HTR-8/SVneo (cell line): Measurements from ENCODE around the gene THTPA.

ENCODE experiments used
- DNase-seq: peaks from one replicate; pipeline ENCODE4 v3.0.0; 2011; ENCODE audit warnings: low spot score, mixed read lengths; ENCODE audit not compliant: insufficient read length
- FAIRE-seq: peaks from 2 replicates; lab custom pipeline; 2011; peaks lifted over from hg19 to GRCh38; lab: Jason Lieb, UNC

The THTPA gene, protein sequence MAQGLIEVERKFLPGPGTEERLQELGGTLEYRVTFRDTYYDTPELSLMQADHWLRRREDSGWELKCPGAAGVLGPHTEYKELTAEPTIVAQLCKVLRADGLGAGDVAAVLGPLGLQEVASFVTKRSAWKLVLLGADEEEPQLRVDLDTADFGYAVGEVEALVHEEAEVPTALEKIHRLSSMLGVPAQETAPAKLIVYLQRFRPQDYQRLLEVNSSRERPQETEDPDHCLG

DNA sequence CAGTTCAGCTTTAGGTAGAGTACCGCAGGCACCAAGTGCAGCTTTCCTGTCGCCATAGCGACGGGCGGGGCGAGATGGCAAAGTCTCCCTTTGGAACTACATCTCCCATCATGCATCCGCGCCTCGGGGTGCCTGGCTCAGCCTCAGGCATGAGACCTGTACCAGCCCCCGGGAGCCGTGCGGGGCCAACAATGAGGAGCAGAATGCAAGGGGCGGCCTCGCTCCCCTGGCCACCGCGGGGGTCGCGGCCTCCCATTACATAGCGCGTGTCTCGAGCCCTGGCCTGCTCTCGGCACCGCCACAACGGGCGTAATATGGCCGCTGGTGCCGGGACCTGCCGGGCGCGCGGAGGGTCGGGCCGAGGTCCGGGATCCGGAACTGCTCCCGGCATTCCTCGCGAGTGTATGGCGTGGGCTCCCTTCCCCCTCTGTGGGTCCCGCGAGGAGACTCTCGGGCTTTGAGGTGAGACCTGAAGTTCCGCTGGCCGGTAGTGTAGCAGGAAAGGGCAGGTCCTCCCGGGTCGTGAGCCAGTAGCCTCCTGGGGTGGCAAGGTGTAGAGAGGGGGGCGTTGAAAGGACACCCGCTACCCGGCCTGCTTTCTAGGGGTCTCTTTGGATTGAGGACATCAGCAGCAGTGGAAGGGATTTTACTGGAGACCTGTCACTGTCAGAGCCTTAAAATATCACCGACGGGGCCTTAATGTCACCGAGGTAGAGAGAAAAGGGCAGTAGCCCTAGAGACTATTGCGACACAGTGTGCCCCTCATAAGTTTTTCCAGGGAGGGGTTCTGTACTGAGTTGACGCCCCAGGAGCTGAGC lies at the start of gene THTPA:
TSS of gene THTPA (plus strand) at position 390 of the 818 bp plus-strand sequence. CDS start 487 bp downstream, outside the sequence.
- FAIRE-seq (no peak), DNase-seq (peak; percentile 82)

DNA sequence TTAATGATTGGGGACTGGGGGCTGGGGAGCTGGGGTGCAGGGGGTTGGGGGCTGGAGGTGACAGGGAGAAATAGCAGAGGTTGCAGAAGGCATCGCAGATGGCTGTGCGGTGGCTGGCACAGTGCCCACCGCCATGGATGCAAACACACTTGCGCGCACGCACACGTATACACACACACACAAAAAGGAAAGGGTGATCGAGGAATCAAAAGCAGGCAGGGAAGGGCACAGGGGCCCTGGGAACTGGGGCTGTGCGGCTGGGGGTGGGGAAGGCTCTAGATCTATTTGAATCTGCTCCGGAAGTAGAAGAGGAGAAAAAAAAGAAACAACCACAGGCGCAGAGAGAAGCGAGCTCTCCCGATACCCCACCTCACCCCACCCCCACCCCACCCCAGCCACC lies 43.9 kb upstream of the THTPA start:
- DNase-seq, result no peak

DNA sequence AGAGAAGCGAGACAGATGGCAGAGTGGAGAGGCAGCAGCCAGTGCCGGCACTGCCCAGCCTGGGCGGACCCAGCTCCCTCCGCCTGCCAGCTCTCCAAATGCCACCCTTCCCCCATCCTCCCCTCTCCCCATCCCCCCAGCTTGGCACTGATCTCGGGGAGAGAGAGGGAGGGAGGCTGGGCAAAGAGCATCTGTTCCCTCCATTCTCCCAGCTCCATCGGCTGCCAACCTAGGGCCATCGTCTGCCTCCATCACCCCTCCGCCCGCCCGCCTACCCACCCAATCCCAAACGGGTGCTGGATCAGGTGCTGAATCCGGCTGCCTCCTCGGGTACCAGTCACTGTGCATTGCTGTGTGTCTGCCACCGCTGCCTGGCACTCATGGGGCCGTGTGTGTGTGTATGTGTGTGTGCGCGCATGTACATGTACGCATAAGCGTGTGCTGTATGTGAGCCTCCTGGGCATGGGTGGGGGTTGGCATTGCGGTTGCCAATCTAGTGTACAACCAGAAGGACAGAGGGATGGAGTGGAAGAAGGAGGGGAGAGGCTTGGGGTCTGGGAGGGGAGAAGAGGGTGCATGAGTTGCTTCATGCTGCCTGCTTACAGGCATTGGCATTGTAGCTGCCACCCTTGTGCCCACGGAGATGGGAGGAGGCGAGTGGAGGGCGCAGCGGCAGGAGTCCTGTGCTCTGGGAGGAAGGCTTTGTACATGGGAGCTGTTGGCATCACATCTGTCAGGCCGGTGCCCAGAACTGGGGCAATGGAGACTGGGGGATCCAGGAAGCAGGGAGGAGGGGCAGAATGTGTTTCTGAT lies 42.9 kb upstream of the THTPA start:
- DNase-seq, result no peak
- FAIRE-seq, result no peak

More for the DNA sequence above, 43.9 kb upstream of the THTPA start:
- FAIRE-seq, result no peak

DNA sequence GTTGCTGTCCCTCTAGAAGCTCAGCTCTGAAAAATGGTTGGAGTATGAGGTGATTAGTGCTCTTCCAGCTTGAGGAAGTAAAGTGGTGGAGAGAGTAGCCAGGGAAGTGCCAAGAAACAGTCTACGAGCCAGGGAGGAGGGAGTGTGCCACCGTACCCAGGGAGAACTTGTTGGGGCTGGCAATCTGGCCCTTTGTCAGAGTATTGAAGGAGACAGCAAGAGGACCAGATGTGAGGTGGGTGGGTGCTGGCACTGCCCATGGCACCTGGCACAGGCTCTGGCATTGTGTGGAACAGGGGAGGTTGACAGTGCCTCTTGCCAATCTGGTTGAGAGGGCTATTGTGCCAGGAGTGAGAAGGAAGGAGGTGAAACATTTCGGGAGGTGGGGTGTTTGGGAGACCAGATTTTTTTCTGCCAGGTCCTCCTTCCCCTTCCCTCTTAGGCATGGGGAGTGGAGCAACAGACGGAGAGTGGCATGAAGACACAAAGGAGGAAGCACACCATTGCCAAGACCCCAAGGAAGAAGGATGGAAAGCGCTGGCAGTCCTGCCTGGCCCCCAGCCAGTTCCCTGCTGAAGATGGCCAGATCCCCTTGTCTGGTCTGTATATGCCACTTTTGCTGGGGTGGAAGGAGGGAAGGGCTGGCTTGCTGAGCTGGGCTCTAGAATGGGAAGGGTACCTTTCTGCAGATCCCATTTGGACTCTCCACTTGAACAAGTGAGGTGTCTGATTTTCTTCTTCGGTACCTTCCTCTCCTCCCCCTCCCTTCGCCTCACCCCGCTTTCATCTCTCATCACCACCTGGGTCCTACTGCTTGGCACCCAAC lies 42.0 kb upstream of the THTPA start:
- no peak for DNase-seq
- FAIRE-seq, result no peak

DNA sequence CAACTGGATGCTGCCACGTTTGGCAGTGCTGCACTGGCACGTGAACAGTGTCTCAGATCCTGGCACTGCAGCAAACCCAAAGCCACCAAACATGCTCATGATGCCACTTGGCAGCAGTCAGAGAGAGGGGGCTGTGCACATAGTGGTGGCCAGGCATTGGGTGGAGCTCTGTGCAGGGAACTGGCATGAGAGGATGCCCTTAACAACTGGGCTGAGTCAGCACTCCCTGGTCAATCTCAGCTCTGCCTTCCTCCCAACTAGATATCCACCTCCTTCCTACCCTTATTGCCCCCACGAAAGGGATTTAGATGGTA lies 41.5 kb upstream of the THTPA start:
- DNase-seq, result no peak
- FAIRE-seq, result no peak

DNA sequence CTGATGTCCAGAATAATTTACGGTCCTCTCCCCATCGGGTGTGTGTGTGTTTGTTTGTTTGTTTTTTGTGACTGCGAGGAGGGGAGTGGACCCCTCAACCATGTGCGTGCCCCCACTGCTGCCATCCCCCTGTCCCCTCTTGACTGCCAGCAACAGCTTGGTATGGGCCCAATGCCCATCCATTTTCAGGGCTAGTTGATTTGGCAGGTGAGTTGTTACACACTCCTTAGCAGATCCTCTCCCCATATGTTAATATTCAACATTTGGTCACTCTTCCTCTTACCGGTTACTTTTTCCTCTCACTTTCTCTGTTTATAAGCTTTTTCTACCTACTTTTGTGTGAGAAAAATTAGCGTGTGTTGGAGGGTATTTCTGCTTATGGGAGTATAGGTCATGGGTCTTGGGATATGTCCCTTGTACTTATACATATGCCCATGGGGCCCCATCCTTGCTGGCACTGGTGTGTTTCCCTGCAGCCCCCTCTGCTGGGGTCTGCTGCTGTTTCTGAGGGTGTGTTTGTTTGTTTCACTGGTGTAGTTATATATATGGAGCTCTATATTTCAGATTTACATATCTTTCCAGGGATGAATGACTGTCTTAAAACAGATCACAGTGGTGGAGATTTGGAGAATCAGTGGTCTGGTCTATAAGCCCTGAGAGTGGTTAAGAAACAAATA lies 38.3 kb upstream of the THTPA start:
- no peak for DNase-seq
- FAIRE-seq, result no peak

DNA sequence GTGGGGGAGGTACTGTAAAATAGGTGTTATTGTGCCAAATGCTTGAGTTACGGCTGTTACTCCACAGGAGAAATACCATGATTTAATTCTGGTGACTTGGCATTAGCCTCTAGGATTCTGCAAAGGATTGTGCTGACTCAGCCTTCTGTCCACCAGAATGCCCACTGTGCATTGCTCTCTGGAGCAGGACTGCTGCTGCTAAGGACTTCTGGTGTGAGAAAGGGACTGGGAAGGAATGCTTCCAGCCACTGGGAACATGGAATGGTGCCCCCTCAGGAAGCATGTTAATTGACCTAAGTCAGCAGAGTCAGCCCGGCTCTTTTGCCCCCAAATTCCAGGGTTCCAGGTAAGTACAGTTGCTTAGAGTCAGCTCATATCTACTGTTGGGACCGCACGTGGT lies 37.4 kb upstream of the THTPA start:
- DNase-seq, result no peak
- no peak for FAIRE-seq

DNA sequence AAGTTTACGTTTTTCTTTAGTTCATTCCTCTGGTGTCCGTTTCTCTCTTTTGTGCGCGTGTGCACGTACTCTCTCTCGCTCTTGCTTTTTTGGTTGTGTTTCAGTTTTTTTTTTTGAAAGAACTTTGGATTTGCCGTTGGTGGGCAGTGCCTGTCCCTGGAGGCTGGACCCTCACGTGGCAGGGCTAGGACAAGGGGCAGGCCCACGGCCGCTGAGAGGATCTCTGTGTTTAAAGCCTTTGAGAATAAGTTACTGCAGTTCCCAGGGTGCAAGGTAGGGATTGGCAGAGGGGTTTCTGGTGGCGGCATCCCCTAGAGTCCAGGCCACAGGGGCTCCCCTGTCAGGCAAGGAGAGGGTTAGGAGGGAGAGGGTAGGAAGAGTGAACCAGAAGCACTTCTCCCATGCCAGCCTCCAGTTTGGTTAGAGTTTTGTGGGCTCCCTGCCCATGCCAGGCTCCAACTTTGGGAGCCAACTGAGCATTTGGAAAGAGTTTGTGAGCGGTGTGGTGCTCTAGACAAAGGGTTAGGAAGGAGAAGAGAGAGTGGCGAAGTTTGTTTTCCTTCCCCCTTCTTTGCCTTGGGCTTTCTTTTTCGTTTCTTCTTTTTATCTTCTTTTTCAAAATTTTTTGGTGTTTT lies 35.1 kb upstream of the THTPA start:
- FAIRE-seq (no peak), DNase-seq (no peak)

DNA sequence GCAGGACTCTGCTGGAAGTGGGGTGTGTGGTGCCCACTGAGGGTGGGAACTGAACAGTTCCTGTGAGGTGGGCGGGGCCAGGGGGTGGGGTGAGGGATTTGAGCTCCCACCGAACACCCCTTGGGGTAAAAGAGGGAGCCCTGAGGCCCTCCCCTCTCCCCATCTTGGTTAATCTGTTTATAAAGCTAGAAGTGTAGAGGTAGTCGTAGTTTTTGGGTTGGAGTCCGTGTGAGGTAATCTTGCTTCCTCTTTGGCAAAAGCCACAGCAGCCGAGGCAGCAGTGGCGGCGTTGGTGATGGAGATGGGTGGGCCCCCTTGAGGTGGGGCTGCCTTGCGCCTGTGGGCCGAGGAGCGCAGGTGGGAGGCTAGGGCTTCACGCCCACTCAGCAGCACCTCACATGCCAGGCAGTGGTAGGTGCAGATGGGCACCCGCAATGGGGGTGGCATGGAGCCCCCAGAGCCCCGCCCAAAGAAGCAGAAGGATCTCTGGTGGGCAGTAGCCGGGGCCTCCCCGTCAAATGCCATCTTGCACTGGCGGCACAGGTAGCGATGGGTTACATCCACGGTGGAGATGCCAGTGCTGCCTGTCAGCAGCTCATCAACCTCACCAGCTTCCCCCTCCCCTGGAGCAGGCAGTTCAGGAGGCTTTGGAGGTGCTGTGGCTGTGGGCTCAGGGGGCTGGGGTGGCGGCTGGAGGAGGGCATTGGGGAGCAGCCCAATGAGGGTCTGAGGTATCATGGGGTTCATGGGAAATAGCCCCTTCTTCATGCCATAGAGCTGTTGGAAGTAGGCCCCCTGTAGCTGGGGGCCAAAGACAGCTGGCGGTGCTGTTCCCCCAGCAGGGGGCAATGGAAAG lies 34.1 kb upstream of the THTPA start:
- DNase-seq, result no peak
- FAIRE-seq, result no peak

DNA sequence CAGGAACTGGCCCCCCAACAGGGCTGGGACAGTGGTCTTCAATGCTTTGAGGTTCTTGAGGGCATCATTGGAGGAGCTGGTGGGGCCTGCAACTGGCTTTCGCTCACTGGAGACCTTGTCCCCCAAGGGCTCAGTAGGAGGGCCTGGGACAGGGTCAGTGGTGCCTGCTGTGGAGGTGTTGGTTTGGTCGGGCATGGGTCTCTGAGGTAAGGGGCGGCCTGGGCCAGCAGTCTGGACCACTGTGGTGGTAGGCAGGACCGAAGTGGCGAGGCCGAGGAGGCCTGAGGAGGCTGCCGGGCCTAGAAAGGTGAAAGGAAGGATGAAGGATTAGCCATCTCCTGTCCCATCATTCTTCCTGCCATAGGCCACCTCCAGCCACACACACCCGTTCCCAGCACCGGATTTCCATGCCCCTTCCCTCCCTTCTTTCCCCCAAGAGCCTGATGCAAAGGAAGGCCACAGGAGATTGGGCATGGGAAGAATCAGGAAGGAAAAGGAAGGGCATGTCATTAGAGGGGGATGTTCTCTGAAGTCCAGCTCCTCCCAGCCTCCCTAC lies 33.4 kb upstream of the THTPA start:
- DNase-seq (no peak), FAIRE-seq (no peak)

DNA sequence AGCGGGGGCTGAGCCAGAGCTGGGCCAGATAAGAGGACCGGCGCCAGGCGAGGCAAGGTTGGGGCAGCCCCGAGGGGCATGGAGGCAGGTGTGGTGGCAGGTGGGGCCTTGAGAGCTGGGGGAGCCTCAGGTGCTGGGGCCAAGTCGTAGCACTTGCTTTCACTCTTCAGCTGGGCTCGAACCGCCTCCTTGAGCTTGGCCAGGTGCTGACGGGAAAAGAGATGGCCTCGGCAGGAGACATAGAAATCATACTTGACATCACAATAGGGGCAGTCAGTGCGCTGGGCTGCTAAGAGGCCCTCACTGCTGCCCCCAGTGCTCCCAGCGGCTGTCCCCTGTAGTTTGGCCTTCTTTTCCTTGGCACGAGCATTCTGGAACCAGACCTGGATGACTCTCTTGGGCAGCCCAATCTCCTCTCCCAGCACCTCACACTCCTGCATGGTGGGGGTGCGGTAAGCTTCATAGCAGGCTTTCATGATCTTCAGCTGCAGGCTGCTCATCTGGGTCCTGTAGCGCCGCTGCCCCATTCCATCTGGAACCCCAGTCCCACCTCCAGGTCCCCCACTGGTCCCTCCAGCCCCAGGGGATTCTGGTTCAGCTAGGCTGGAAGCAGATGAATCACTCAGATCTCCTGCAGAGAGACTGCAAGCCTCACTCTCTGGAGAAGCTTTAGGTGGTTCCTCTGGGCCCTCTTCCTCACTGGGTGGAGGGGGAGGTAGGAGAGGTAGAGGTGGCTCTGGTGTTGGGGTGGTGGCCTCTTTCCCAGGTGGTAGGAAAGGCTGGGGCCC lies 32.6 kb upstream of the THTPA start:
- no peak for FAIRE-seq
- no peak for DNase-seq

DNA sequence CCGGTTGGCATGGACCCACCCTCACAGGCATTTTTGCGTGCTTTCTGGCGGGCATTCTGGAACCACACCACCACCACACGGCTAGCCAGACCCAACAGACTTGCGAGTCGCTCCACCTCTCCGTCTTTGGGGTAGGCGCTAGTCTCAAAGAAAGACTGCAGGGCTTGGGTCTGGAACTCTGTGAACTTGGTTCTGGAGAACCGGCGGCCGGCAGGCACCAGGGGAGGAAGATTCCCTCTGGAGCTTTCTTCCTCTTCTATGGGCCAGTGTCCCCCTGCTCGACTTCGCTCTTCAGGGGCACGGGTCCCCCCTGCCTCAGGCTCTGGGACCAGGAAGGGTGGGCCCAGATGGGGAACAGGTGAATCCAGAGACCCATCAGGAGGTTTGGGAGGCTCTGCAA lies 31.1 kb upstream of the THTPA start:
- FAIRE-seq (no peak), DNase-seq (no peak)

DNA sequence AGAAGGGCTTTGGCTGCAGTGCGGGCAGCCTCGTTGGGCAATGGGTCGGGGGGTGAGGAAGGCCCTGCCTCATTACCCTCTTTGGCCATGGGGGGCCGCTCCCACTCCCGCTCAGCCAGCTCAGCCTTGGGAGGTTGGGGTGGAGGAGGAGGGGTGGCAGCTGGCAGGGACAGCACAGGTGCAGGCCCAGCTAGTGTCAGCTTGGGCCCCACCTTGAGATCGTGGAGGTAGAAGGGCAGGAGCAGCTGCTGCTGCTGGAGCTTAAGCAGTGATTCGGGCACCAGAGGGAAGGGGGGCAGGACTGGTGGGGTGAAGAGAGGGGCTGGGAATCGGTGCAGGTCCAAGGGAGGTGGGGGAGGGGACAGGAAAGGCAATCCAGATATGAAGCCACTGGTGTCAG lies 30.5 kb upstream of the THTPA start:
- FAIRE-seq (no peak), DNase-seq (no peak)

DNA sequence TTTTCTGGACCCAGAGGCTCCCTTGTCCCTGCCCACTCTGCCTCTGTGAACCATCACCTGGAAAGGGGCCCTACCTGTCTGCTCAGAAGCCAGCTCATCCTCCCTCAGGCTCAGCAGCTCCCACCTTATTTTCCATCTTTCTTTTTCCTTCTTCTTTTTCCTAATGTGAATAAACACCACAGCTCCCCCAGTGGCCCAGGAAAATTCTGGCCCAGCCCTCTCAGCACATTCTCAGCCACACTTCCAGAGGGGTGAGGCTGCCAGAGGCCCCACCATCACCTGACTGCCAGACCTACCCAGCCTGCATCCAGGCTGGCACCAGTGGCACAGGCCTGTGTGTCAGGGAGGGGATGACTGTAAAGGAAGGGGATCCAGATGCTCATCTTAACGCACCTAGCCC lies 27.5 kb upstream of the THTPA start:
- no peak for DNase-seq
- no peak for FAIRE-seq

DNA sequence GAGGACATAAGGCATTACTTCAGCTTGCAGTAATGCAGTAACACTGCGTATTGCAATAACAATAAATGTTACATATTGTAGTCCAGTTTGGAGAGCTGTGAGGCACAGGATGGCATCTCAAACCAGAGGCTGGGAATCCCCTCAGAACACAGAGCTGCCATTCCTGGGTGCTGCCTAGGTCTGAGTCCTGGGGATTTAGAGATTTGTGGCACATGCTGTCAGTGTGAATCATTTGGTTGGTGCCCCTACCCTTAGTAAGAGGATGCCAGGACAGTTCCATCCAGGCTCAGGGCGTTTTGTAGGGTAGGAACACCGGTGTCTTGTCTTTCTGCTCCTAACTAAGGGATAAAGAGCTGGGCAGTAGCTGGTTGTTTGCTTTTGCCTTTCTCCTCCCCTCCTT lies 27.1 kb upstream of the THTPA start:
- no peak for FAIRE-seq
- DNase-seq, result no peak

DNA sequence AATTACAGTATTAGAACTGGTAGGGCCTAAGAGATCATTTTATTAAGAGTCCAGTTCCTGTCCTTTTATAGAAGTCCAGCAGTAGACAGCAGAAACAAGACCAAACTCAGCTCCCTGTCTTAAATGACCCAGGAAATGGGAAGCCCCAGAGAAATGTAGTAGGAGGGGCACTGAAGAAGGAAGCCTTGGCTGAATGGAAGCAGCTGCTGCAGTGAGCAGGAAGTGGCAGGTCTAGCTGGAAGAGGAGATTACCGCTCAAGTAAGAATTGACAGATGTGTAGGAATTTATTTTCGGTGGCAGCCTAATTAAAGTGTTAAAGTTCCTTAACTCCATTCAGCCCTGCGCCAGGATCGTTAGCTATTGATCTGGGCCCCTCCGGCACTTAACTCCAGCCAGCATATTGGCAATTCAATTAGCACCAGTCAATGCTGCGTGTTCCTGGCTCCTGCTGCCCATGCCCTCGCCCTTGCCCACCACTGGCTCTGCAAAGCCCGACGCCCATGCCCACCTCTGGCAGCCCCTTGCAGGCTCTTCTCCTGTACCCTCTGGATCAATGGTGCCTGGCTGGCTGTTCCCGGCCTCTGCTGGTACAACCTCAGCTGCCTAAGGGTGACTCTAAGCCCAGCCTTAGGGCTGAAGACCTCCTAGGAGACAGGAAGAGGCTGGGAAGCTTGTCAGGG lies 25.6 kb upstream of the THTPA start:
- DNase-seq, result no peak
- FAIRE-seq, result no peak

DNA sequence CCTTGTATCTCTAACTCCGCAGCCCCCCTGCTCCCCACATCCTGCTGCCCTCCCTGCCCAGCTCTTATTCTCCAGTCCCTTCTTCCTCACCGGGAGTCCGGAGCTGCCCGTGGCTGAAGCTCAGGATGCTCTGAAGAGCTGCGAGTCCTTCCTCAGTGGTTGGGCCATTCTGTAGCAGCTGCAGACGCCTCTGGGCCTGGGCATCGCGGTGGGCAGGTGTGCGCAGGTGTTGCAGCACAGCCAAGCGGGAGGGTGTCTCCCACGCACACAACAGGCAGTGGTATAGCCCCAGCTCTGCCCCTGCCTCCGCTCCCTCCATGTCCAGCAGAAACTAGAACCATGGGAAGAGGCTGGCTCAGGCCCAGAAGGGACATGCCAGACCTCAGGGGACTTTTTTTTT lies 24.7 kb upstream of the THTPA start:
- no peak for DNase-seq
- no peak for FAIRE-seq
